PC-3 (cell line): ENCODE measurements around the gene CIAPIN1.

Experiments used
- CTCF ChIP-seq: fragments of 300-600 bp; sonication (generic); conservative IDR thresholded peaks from 2 replicates; pipeline ENCODE4 v1.5.1; 2017; ENCODE audit warnings: antibody characterized with exemption, low read depth, mild to moderate bottlenecking, low read length
- EZH2 ChIP-seq: fragments of 300-600 bp; sonication (generic); IDR thresholded peaks from one replicate; pipeline ENCODE4 v1.6.1; 2017; ENCODE audit warnings: antibody characterized with exemption, mild to moderate bottlenecking, low read length; ENCODE audit not compliant: unreplicated experiment
- EZH2phosphoT487 ChIP-seq: fragments of 300-600 bp; sonication (generic); IDR thresholded peaks from 2 replicates; pipeline ENCODE4 v1.6.1; 2018; ENCODE audit warnings: mild to moderate bottlenecking, antibody characterized with exemption, low read length, borderline replicate concordance

DNA sequence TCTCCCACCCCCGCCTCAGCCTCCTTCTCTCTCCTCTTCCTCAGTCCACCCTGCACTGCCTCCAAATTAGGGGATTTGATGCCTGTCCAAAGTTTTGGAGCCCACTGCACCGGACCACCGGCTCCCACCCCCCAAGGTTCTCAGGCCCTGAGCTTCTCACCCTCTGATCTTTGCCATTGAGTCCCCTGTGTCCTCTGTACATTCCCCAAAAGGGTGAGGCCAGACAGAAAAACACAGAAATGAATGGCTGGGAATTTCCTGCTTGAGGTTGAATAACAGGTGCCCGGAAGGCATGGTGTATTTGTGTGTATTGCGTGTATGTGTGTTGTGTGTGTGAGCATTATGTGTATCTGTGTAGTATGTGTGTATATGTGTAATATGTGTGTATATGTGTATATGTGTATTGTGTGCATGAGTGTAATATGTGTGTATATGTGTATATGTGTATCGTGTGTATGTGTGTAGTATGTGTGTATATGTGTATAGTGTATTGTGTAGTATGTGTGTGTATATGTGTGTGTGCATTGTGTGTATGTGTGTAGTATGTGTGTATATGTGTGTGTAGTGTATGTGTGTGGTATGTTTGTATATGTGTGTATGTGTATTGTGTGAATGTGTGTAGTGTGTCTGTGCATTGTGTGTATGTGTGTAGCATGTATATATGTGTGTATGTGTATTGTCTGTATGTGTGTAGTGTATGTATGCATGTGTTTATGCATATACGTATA lies 58.7 kb downstream of the CIAPIN1 start:
- TF ChIP-seq CTCF, result no peak
- TF ChIP-seq EZH2, result no peak
- no peak for TF ChIP-seq EZH2phosphoT487
